HEK293 (cell line): Measurements from ENCODE around the gene PYCR2.
A peak's percentile ranks its signal among the peaks of the same experiment; 100 is the strongest.

ENCODE experiments used
- AEBP2 ChIP-seq: fragments of 450-650 bp; formaldehyde crosslinking; IDR thresholded peaks from 2 replicates; pipeline ENCODE4 v1.5.1; 2016; ENCODE audit warnings: missing biosample characterization, missing genetic modification characterization, borderline replicate concordance
- BCL11B ChIP-seq: fragments of 450-650 bp; formaldehyde crosslinking; IDR thresholded peaks from 2 replicates; pipeline ENCODE4 v1.5.1; 2016; ENCODE audit warnings: low read depth, missing biosample characterization, missing genetic modification characterization
- GFI1B ChIP-seq: fragments of 450-650 bp; formaldehyde crosslinking; IDR thresholded peaks from 2 replicates; pipeline ENCODE4 v1.5.1; 2016; ENCODE audit warnings: missing biosample characterization, missing genetic modification characterization
- KLF1 ChIP-seq: fragments of 450-650 bp; formaldehyde crosslinking; IDR thresholded peaks from 2 replicates; pipeline ENCODE4 v1.5.1; 2016; ENCODE audit warnings: missing biosample characterization, missing genetic modification characterization
- KLF10 ChIP-seq: fragments of 450-650 bp; IDR thresholded peaks from 2 replicates; pipeline ENCODE4 v1.5.1; 2018; ENCODE audit warnings: missing biosample characterization, mild to moderate bottlenecking, missing genetic modification characterization
- OVOL3 ChIP-seq: fragments of 450-650 bp; formaldehyde crosslinking; IDR thresholded peaks from 2 replicates; pipeline ENCODE4 v1.5.1; 2016; ENCODE audit warnings: missing biosample characterization, missing genetic modification characterization
- PATZ1 ChIP-seq: fragments of 450-650 bp; formaldehyde crosslinking; IDR thresholded peaks from 2 replicates; pipeline ENCODE4 v1.5.1; 2016; ENCODE audit warnings: missing biosample characterization, missing genetic modification characterization
- SCRT1 ChIP-seq: fragments of 450-650 bp; formaldehyde crosslinking; IDR thresholded peaks from 2 replicates; pipeline ENCODE4 v1.5.1; 2016; ENCODE audit warnings: missing biosample characterization, missing genetic modification characterization, borderline replicate concordance
- SCRT2 ChIP-seq: fragments of 450-650 bp; formaldehyde crosslinking; IDR thresholded peaks from 2 replicates; pipeline ENCODE4 v1.5.1; 2016; ENCODE audit warnings: missing biosample characterization, missing genetic modification characterization
- ZBTB26 ChIP-seq: fragments of 450-650 bp; formaldehyde crosslinking; optimal IDR thresholded peaks from 2 replicates; pipeline ENCODE3; 2016; ENCODE audit warnings: missing biosample characterization, mild to moderate bottlenecking, missing genetic modification characterization
- ZBTB44 ChIP-seq: fragments of 450-650 bp; IDR thresholded peaks from 2 replicates; pipeline ENCODE4 v1.5.1; 2018; ENCODE audit warnings: missing biosample characterization, mild to moderate bottlenecking, missing genetic modification characterization
- ZBTB6 ChIP-seq: fragments of 450-650 bp; formaldehyde crosslinking; IDR thresholded peaks from 2 replicates; pipeline ENCODE4 v1.5.1; 2017; ENCODE audit warnings: missing biosample characterization, missing genetic modification characterization
- ZBTB8A ChIP-seq: fragments of 450-650 bp; formaldehyde crosslinking; IDR thresholded peaks from 2 replicates; pipeline ENCODE4 v1.5.1; 2016; ENCODE audit warnings: missing biosample characterization, missing genetic modification characterization
- ZFP41 ChIP-seq: fragments of 450-650 bp; formaldehyde crosslinking; IDR thresholded peaks from 2 replicates; pipeline ENCODE4 v1.5.1; 2016; ENCODE audit warnings: missing biosample characterization, missing genetic modification characterization, borderline replicate concordance
- ZFP69B ChIP-seq: fragments of 450-650 bp; formaldehyde crosslinking; IDR thresholded peaks from 2 replicates; pipeline ENCODE4 v1.5.1; 2016; ENCODE audit warnings: missing biosample characterization, missing genetic modification characterization
- ZIC2 ChIP-seq: fragments of 450-650 bp; formaldehyde crosslinking; IDR thresholded peaks from 2 replicates; pipeline ENCODE4 v1.5.1; 2016; ENCODE audit warnings: missing biosample characterization, missing genetic modification characterization
- ZNF157 ChIP-seq: fragments of 450-650 bp; formaldehyde crosslinking; IDR thresholded peaks from 2 replicates; pipeline ENCODE4 v1.5.1; 2016; ENCODE audit warnings: missing biosample characterization, missing genetic modification characterization
- ZNF2 ChIP-seq: fragments of 450-650 bp; formaldehyde crosslinking; IDR thresholded peaks from 2 replicates; pipeline ENCODE4 v1.5.1; 2016; ENCODE audit warnings: missing biosample characterization, missing genetic modification characterization
- ZNF202 ChIP-seq: fragments of 450-650 bp; formaldehyde crosslinking; IDR thresholded peaks from 2 replicates; pipeline ENCODE4 v1.5.1; 2016; ENCODE audit warnings: missing biosample characterization, missing genetic modification characterization, borderline replicate concordance
- ZNF266 ChIP-seq: fragments of 450-650 bp; formaldehyde crosslinking; IDR thresholded peaks from 2 replicates; pipeline ENCODE4 v1.5.1; 2016; ENCODE audit warnings: missing biosample characterization, missing genetic modification characterization, low read depth
- ZNF302 ChIP-seq: fragments of 450-650 bp; formaldehyde crosslinking; IDR thresholded peaks from 2 replicates; pipeline ENCODE4 v1.5.1; 2016; ENCODE audit warnings: missing biosample characterization, missing genetic modification characterization, low read depth
- ZNF341 ChIP-seq: fragments of 450-650 bp; formaldehyde crosslinking; IDR thresholded peaks from 2 replicates; pipeline ENCODE4; 2016; ENCODE audit warnings: low read depth, missing biosample characterization, missing genetic modification characterization
- ZNF391 ChIP-seq: fragments of 450-650 bp; formaldehyde crosslinking; IDR thresholded peaks from 2 replicates; pipeline ENCODE4 v1.5.1; 2016; ENCODE audit warnings: low read depth, missing biosample characterization, missing genetic modification characterization, borderline replicate concordance
- ZNF404 ChIP-seq: fragments of 450-650 bp; formaldehyde crosslinking; IDR thresholded peaks from 2 replicates; pipeline ENCODE4 v1.5.1; 2017; ENCODE audit warnings: missing biosample characterization, missing genetic modification characterization
- ZNF433 ChIP-seq: fragments of 450-650 bp; formaldehyde crosslinking; IDR thresholded peaks from 2 replicates; pipeline ENCODE4 v1.5.1; 2016; ENCODE audit warnings: missing biosample characterization, missing genetic modification characterization, low read depth
- ZNF549 ChIP-seq: fragments of 450-650 bp; IDR thresholded peaks from 2 replicates; pipeline ENCODE4 v1.5.1; 2018; ENCODE audit warnings: missing biosample characterization, missing genetic modification characterization, mild to moderate bottlenecking, inconsistent platforms, moderate library complexity
- ZNF560 ChIP-seq: fragments of 450-650 bp; formaldehyde crosslinking; IDR thresholded peaks from 2 replicates; pipeline ENCODE4 v1.5.1; 2017; ENCODE audit warnings: missing biosample characterization, missing genetic modification characterization, borderline replicate concordance
- ZNF585B ChIP-seq: fragments of 450-650 bp; formaldehyde crosslinking; IDR thresholded peaks from 2 replicates; pipeline ENCODE4 v1.5.1; 2016; ENCODE audit warnings: missing biosample characterization, missing genetic modification characterization
- ZNF777 ChIP-seq: fragments of 450-650 bp; formaldehyde crosslinking; IDR thresholded peaks from 2 replicates; pipeline ENCODE4 v1.5.1; 2017; ENCODE audit warnings: missing biosample characterization, missing genetic modification characterization, borderline replicate concordance
- ZNF791 ChIP-seq: fragments of 450-650 bp; formaldehyde crosslinking; IDR thresholded peaks from 2 replicates; pipeline ENCODE4 v1.5.1; 2016; ENCODE audit warnings: missing biosample characterization, missing genetic modification characterization

PYCR2 gene

GRCh38 chr1:225911191-225912130, 12.6 kb downstream of the PYCR2 start (continued):
- TF ChIP-seq ZBTB26 (tag by site-specific recombination) (peak; percentile 12), ZNF341 (tag by site-specific recombination) (no peak), ZNF391 (no peak), ZNF302 (tag by site-specific recombination) (no peak), SCRT2 (no peak), AEBP2 (tag by site-specific recombination) (no peak), ZBTB6 (tag by site-specific recombination) (no peak), ZBTB44 (tag by site-specific recombination) (no peak), GFI1B (no peak), ZNF791 (tag by site-specific recombination) (no peak), ZNF585B (tag by site-specific recombination) (no peak), BCL11B (tag by site-specific recombination) (no peak), ZNF549 (tag by site-specific recombination) (no peak), KLF1 (tag by site-specific recombination) (no peak), ZNF157 (no peak), ZNF2 (tag by site-specific recombination) (peak; percentile 55; the same call in 1 of the 2 replicates), ZFP69B (tag by site-specific recombination) (no peak), ZIC2 (tag by site-specific recombination) (0 out of 2 replicates have a peak, but pooled peaks have one; percentile 6), ZNF266 (tag by site-specific recombination) (no peak), ZNF202 (tag by site-specific recombination) (0 out of 2 replicates have a peak, but pooled peaks have one; percentile 36), PATZ1 (tag by site-specific recombination) (0 out of 2 replicates have a peak, but pooled peaks have one; percentile 14), OVOL3 (tag by site-specific recombination) (no peak), ZNF433 (tag by site-specific recombination) (no peak), ZNF777 (tag by site-specific recombination) (no peak), KLF10 (tag by site-specific recombination) (no peak), ZNF560 (tag by site-specific recombination) (no peak), ZBTB8A (tag by site-specific recombination) (no peak; the same call in 1 of the 2 replicates), SCRT1 (tag by site-specific recombination) (no peak), ZFP41 (tag by site-specific recombination) (no peak), ZNF404 (tag by site-specific recombination) (no peak)
